Fibroblast of villous mesenchyme (primary cell): ENCODE results near the gene PTK7. TPM values are rescaled to one million over a fixed set of nuclear protein-coding genes. Genes with fewer than 3 reads are reported as not detected.

Experiments used
- DNase-seq: peaks from one replicate; pipeline ENCODE4 v3.0.0-alpha.2; 2010; ENCODE audit warnings: low read depth
- H3K4me3 ChIP-seq: 2 replicates; pipeline ENCODE4 v1.5.1; 2011; ENCODE audit warnings: low read depth, mild to moderate bottlenecking, low read length
- total RNA-seq: library from RNA; depleted of rRNA; stranded (reverse); fragments of >200 nt; gene quantifications from 2 replicates; pipeline ENCODE4 v1.2.3, GENCODE V29; 2012
- TF ChIP-seq, protein P1 (sequence below): IDR thresholded peaks from 2 replicates; pipeline ENCODE4 v1.5.1; 2012; ENCODE audit warnings: low read depth, mild to moderate bottlenecking, low read length; ENCODE audit not compliant: insufficient read depth

PTK7 gene
- total RNA-seq, 1 donor = 199 TPM

DNA sequence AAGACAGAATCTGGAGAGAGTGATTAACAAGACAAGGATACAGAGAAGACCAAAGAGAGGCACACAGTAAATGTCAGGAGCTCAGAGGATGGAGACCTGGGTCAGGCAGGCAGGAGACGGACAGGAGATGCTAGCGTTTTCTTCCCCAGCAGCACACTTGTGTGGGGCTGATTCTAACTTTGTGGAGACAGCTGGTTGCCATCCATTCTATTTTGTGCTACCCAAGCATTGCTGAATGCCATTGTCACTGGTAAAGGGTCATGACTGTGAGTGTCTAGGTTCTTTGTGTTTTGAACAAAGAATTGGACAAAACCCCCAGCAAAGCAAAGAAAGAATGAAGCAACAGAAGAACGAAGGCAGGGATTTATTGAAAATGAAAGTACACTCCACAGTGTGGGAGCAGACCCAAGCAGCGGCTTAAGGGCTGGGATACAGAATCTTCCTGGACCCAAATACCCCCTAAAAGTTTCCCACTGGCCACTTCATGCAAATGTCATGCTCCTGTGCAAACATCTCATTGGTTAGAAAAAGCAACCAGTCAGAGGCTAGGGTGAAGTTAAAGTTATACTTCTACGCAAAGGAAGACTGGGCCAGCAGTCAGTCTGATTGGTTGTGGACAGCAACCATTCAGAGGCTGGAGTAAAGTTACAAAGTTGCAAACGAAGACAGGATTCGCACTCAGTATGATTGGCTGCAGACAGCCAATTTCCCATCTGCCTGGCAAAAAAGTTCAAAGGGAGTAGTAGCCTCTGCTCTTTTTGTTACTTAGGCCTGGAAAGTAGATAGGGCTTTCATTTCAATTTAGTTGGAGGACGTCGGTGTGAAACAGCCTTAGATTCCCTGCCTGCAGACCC is 17.5 kb downstream of the PTK7 start:
- peak; percentile 92 for DNase-seq
- TF ChIP-seq, protein P1, sequence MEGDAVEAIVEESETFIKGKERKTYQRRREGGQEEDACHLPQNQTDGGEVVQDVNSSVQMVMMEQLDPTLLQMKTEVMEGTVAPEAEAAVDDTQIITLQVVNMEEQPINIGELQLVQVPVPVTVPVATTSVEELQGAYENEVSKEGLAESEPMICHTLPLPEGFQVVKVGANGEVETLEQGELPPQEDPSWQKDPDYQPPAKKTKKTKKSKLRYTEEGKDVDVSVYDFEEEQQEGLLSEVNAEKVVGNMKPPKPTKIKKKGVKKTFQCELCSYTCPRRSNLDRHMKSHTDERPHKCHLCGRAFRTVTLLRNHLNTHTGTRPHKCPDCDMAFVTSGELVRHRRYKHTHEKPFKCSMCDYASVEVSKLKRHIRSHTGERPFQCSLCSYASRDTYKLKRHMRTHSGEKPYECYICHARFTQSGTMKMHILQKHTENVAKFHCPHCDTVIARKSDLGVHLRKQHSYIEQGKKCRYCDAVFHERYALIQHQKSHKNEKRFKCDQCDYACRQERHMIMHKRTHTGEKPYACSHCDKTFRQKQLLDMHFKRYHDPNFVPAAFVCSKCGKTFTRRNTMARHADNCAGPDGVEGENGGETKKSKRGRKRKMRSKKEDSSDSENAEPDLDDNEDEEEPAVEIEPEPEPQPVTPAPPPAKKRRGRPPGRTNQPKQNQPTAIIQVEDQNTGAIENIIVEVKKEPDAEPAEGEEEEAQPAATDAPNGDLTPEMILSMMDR = no peak
- peak overlapping the region; percentile 41 for H3K4me3 ChIP-seq

DNA sequence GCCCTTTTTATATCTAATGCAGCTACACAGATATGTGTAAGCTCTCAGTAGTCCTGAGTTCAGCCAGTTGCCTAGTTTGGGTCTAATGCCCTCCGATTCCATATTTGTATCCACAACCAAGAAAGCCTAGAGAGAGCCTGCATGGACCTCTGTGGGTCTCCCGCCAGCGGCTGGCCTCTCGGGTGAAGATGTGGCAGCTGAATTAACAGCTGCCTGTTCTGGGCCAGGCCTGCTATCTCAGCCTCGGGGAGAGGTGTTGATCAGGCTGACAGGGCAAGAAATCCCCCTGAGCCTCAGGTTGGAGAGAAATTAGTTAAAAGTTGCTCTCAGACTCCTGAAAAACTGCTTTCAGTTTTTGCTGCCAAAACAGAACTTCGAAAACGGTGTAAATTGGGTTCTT is 19.8 kb downstream of the PTK7 start:
- TF ChIP-seq, protein P1 = no peak
- DNase-seq = no peak
- H3K4me3 ChIP-seq = no peak overlapping the region

DNA sequence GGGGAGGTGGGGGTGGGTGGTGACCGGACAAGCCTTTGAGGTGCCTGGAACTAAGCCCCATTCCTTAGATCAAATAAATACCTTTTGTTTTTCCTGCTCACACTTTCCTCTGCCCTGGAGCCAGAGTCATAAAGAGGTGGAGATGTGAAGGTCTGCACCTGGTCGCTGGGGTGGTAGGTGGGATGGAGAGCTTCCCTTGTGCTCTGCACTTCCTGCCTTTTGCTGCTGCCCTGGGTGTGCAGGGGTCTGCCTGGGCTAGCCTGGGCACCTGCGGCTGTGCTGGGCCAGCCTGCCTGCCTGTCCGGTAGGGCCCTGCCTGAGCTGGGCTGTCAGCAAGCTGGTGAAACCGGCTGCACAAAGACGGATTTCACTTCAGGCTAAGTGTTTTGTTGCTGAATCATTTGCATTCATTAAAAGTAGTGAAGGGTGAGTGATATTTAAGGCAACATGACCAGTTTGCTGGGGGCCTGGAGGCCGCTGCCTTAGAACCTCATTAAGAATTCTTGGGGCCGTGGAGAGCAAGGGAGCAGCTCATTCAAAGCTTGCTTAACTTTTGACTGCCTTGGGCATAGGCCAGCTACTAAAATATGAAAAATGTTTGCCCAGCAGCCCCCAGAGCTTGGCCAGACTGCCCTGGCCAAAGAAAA is 20.5 kb downstream of the PTK7 start:
- H3K4me3 ChIP-seq = no peak overlapping the region
- DNase-seq = peak; percentile 59
- TF ChIP-seq, protein P1 = no peak

DNA sequence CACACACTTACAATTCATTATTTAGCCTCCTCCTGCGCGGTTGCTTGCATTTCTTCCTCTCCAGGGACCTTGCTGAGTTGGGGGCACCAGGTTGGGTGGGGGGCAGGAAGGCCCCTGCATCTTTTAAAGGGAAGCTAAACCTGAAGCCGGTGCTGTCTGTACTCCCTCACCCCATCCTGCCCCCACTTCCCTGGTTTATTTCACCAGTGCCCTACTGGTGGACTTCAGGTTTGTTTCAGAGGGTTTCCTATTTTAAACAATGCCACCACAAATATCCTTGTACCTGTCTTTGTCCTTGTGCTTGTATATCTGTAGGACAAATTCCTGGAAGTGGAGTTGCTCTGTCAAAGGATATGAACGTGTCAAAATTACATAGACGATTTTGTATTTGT is 21.0 kb downstream of the PTK7 start:
- DNase-seq = no peak
- H3K4me3 ChIP-seq = no peak overlapping the region
- TF ChIP-seq, protein P1 = no peak

DNA sequence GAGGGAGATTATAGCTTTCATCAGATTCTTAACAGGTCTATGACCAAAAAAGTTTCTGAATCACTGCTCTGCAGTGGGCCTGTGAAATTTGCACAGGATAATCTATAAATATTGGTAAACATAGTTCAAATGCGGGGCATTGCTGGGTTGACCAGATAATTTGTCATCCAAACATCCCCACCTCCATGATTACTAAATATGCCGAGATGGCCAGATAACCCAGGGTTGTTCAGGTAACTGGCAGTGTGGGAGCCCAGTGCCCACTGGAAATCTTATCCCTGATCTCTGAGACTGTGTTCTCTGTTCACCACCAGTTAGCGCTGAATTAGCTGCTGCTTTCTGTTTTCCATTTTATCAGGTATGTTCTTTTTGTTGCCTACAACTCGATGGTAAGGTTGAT is 21.4 kb downstream of the PTK7 start:
- no peak overlapping the region for H3K4me3 ChIP-seq
- TF ChIP-seq, protein P1 = no peak
- no peak for DNase-seq

DNA sequence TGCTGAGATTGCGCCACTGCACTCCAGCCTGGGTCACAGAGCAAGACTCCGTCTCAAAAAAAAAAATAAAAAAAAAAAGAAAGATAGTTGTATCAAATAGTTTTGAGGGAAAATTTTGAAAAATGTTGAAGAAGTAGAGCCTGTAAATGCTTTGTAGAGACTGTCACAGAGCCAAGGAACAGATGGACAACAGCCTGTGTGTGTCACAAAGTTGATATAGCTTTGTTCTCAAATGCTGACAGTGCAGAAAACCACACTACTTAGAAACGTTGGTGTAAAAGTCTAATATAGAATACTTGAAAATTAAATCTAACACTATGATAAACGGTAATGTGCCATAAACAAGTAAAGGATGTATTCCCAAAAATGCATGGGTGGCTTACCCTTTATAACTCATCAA is 25.4 kb downstream of the PTK7 start:
- DNase-seq = no peak
- TF ChIP-seq, protein P1 = no peak
- H3K4me3 ChIP-seq = no peak overlapping the region
